Liver (tissue), 9 donors: ENCODE results near the gene BCL2. TPM values are rescaled to one million over a fixed set of nuclear protein-coding genes. Genes with fewer than 3 reads are reported as not detected.

ENCODE experiments used
- DNase-seq: peaks from one replicate; pipeline ENCODE4 v3.0.0-alpha.2; 2017; ENCODE audit warnings: low spot score
- H3K27ac ChIP-seq, 2 donors: one replicate each; pipeline ENCODE4 v1.7.0; 2013; ENCODE audit warnings: inconsistent platforms in 2 of 2, low read length in 2 of 2, control low read depth in 1 of 2, low read depth in 1 of 2, mild to moderate bottlenecking in 1 of 2
- H3K27me3 ChIP-seq, 4 donors: one replicate each; pipeline versions ENCODE4 v1.6.1 to v1.7.0; 2013; ENCODE audit warnings: low read length in 3 of 4, inconsistent platforms in 1 of 4, mild to moderate bottlenecking in 1 of 4, moderate library complexity in 1 of 4; ENCODE audit not compliant: control insufficient read depth in 4 of 4, insufficient read depth in 4 of 4
- H3K36me3 ChIP-seq, 4 donors: one replicate each; pipeline versions ENCODE4 v1.6.1 to v1.7.0; 2013; ENCODE audit warnings: low read length in 3 of 4, mild to moderate bottlenecking in 3 of 4, low read depth in 1 of 4, moderate library complexity in 1 of 4; ENCODE audit not compliant: control insufficient read depth in 4 of 4, insufficient read depth in 3 of 4
- H3K4me1 ChIP-seq, 4 donors: one replicate each; pipeline versions ENCODE4 v1.6.1 to v1.7.0; 2013; ENCODE audit warnings: low read length in 3 of 4, mild to moderate bottlenecking in 3 of 4, moderate library complexity in 1 of 4; ENCODE audit not compliant: control insufficient read depth in 4 of 4, insufficient read depth in 4 of 4
- H3K4me3 ChIP-seq, 3 donors: one replicate each; pipeline versions ENCODE4 v1.6.1 to v1.7.0; 2013; ENCODE audit warnings: low read length in 3 of 3, control low read depth in 1 of 3, low read depth in 1 of 3, mild to moderate bottlenecking in 1 of 3
- H3K9ac ChIP-seq, 2 donors: one replicate each; pipeline ENCODE4 v1.7.0; 2013; ENCODE audit warnings: low read length in 2 of 2, mild to moderate bottlenecking in 2 of 2, moderate library complexity in 2 of 2, control low read depth in 1 of 2, low read depth in 1 of 2
- H3K9me3 ChIP-seq, 4 donors: one replicate each; pipeline versions ENCODE4 v1.6.1 to v1.7.0; 2013; ENCODE audit warnings: low read length in 3 of 4; ENCODE audit not compliant: control insufficient read depth in 4 of 4
- CTCF ChIP-seq: fragments of 150-350 bp; IDR thresholded peaks from 2 replicates; pipeline ENCODE4 v1.5.1; 2017; ENCODE audit warnings: improper control_type of control experiment, low read depth, low read length; ENCODE audit not compliant: missing input control
- EGR1 ChIP-seq, 2 donors: IDR thresholded peaks; 2 replicates each; pipeline ENCODE4 v1.6.1; 2016 to 2018; ENCODE audit warnings: antibody characterized with exemption in 2 of 2, low read depth in 2 of 2
- FOXA1 ChIP-seq: IDR thresholded peaks from 2 replicates; pipeline ENCODE4 v1.6.1; 2016; ENCODE audit warnings: antibody characterized with exemption
- GABPA ChIP-seq, 2 donors: IDR thresholded peaks in 1 of 2; conservative IDR thresholded peaks in 1 of 2; 2 replicates each; pipeline ENCODE4 v1.6.1; 2016; ENCODE audit warnings: antibody characterized with exemption in 2 of 2, mild to moderate bottlenecking in 1 of 2, moderate library complexity in 1 of 2
- HNF4A ChIP-seq, 2 donors: conservative IDR thresholded peaks; 2 replicates each; pipeline ENCODE4 v1.6.1; 2016; ENCODE audit warnings: antibody characterized with exemption in 2 of 2, mild to moderate bottlenecking in 2 of 2
- HNF4G ChIP-seq: IDR thresholded peaks from 2 replicates; pipeline ENCODE4 v1.6.1; 2016; ENCODE audit warnings: antibody characterized with exemption
- JUND ChIP-seq, 2 donors: IDR thresholded peaks; 2 replicates each; pipeline ENCODE4 v1.6.1; 2016; ENCODE audit warnings: antibody characterized with exemption in 2 of 2
- MAX ChIP-seq: IDR thresholded peaks from 2 replicates; pipeline ENCODE4 v1.6.1; 2016; ENCODE audit warnings: antibody characterized with exemption
- NR2F2 ChIP-seq: IDR thresholded peaks from 2 replicates; pipeline ENCODE4 v1.6.1; 2016; ENCODE audit warnings: antibody characterized with exemption
- RAD21 ChIP-seq, 2 donors: IDR thresholded peaks; 2 replicates each; pipeline ENCODE4 v1.6.1; 2016; ENCODE audit warnings: antibody characterized with exemption in 2 of 2, mild to moderate bottlenecking in 2 of 2
- REST ChIP-seq: IDR thresholded peaks from 2 replicates; pipeline ENCODE4 v1.6.1; 2016; ENCODE audit warnings: antibody characterized with exemption, mild to moderate bottlenecking
- RXRA ChIP-seq, 2 donors: IDR thresholded peaks; 2 replicates each; pipeline ENCODE4 v1.6.1; 2017 to 2018; ENCODE audit warnings: antibody characterized with exemption in 2 of 2, mild to moderate bottlenecking in 1 of 2
- SP1 ChIP-seq: IDR thresholded peaks from 2 replicates; pipeline ENCODE4 v1.6.1; 2018; ENCODE audit warnings: antibody characterized with exemption, mild to moderate bottlenecking
- TAF1 ChIP-seq: conservative IDR thresholded peaks from 2 replicates; pipeline ENCODE4 v1.6.1; 2016; ENCODE audit warnings: antibody characterized with exemption, mild to moderate bottlenecking
- YY1 ChIP-seq: IDR thresholded peaks from 2 replicates; pipeline ENCODE4 v1.6.1; 2016; ENCODE audit warnings: antibody characterized with exemption, mild to moderate bottlenecking
- ZBTB33 ChIP-seq: IDR thresholded peaks from 2 replicates; pipeline ENCODE4 v1.6.1; 2016; ENCODE audit warnings: antibody characterized with exemption
- WGBS: extraction: QIAGEN DNeasy Blood & Tissue Kit; methylation state at CpG from one replicate; pipeline ENCODE4 v1.1.7; 2013; 5-methylcytosine and 5-hydroxymethylcytosine counted together
- polyA plus RNA-seq, 2 donors: library from polyadenylated mRNA; stranded (reverse) in 1 of 2; unstranded in 1 of 2; fragments of 200-250 nt in 1 of 2; fragments of >200 nt in 1 of 2; fragmentation: Nextera tagmentation in 1 of 2; extraction: Ambion mirVana in 1 of 2; gene quantifications; one replicate each; pipeline versions ENCODE4 v1.2.1 to v1.2.3, GENCODE V29; 2013 to 2015
- total RNA-seq, 2 donors: library from RNA; depleted of rRNA; stranded (reverse); fragments of >200 nt; gene quantifications; one replicate each; pipeline ENCODE4 v1.2.3, GENCODE V29; 2014
- TF ChIP-seq, protein P1 (sequence below): IDR thresholded peaks from 2 replicates; pipeline ENCODE4 v1.6.1; 2016; ENCODE audit warnings: antibody characterized with exemption
- donor health status: healthy.
- donor health status: healthy.
- donor health status: healthy.
- donor health status: healthy.
- donor health status: healthy.

BCL2 gene
- total and polyA plus RNA-seq, 4 donors: 0.40 to 3.9 (median 1.4) TPM

DNA sequence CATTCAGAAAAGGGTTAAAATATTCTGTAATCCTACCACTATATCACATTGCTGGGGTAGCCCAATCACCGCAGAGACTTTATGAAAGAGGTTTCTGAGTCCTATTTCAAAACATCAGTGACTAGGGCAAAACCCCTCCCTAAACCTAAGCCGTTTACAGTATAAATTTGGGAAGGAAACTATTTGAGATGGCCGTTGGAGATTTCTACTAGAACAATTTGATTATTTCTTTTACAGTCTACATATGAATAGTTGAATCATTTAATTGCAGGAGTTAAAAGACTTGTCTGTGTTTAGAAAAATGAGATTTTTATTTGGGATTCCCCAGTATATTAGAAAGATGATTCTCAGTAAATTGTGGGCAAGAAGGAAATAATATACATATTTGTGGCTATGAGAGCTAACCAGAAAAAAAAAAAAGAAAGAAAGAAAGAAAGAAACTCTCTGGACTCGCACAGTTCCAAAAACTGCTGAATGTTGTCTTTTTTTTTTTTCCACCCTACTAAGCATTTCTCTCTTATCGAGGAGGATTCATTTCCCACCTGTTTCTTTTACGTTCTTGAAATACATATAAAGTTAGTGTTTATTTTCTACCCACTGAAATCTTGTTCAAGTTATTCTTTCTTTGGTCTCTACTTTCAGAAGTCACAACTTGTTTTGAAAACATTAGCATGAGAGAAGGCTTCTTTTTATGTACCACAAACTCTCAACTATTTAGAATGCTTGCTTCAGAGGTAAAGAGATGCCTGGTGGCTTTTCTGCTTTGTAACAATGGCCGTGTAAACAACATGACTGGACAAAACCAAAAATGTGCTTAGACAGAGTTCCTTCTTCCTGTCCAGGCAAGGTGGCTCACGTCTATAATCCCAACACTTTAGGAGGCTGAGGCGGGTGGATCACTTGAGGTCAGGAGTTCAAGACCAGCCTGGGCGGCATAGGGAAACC, 65.9 kb downstream of the BCL2 start:
- 65% methylated on average over 10 of the region's 10 CpGs for WGBS
- no peaks in the 10 kb centered on the region for H3K36me3 ChIP-seq
- no peaks in the 10 kb centered on the region for H3K9me3 ChIP-seq
- no peak overlapping the region for H3K4me3 ChIP-seq
- H3K27ac ChIP-seq: no peak overlapping the region
- H3K27me3 ChIP-seq: no peaks in the 10 kb centered on the region
- no peaks in the 10 kb centered on the region for H3K4me1 ChIP-seq
- H3K9ac ChIP-seq: no peak overlapping the region
- no peak for DNase-seq
- TF ChIP-seq EGR1 (IDR thresholded peaks at IDR 0.05; ENCODE audit: low read depth in 2 of 2): no peak
- TF ChIP-seq RAD21 (IDR thresholded peaks at IDR 0.05): no peak
- no peak for TF ChIP-seq YY1
- TF ChIP-seq, protein P1, sequence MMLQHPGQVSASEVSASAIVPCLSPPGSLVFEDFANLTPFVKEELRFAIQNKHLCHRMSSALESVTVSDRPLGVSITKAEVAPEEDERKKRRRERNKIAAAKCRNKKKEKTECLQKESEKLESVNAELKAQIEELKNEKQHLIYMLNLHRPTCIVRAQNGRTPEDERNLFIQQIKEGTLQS: no peak
- TF ChIP-seq SP1: no peak
- TF ChIP-seq NR2F2: no peak
- no peak for TF ChIP-seq RXRA (IDR thresholded peaks at IDR 0.05)
- no peak for TF ChIP-seq HNF4G
- TF ChIP-seq GABPA (IDR thresholded peaks at IDR 0.05 in 1 of 2, conservative IDR thresholded peaks at IDR 0.05 in 1 of 2): no peak
- no peak for TF ChIP-seq TAF1
- no peak for TF ChIP-seq MAX

DNA sequence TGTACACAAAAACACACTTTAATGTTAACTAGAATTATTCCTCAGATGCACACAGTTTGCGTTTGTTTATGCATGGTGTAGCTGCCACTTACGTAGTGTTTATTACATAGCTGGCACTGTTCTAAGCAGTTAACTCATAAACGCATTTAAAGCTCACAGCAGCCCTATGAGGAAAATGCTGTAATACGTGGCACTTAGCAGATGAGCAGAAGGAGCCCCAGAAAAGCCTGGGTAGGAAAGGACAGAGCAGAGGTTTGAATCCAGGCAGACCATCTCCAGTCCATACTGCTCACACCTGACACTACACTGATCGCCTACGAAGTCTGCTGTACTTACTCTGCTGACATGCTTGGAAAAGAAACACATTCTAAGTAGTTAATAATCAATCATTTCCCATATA, 66.6 kb downstream of the BCL2 start:
- no peaks in the 10 kb centered on the region for H3K27me3 ChIP-seq
- H3K4me1 ChIP-seq: no peaks in the 10 kb centered on the region
- DNase-seq: no peak
- H3K9me3 ChIP-seq: no peaks in the 10 kb centered on the region
- no peaks in the 10 kb centered on the region for H3K36me3 ChIP-seq
- no peak overlapping the region for H3K27ac ChIP-seq
- no peak overlapping the region for H3K4me3 ChIP-seq
- TF ChIP-seq NR2F2: no peak
- 70% methylated on average over 6 of the region's 6 CpGs for WGBS
- no peak overlapping the region for H3K9ac ChIP-seq

DNA sequence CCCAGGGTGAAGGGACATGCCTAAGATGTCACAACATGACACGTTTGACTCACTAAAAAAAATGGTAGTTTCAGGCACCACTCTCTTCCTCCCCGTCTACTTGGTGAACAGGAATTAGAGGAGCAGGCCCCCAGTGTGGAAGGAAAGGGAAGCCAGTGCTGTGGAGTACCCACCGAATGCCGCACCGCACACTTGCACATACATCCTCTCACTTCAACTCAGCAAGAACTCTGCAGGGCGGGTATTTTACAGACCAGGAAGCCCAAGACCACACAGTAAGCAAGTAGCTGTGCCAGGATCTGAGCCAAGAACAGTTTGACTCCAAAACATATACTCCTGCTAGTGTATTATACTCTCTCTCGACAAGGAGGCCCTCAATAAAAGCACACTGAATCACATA, 69.8 kb downstream of the BCL2 start:
- Histone ChIP-seq H3K9ac (no peak overlapping the region), H3K9me3 (no peaks in the 10 kb centered on the region), H3K4me1 (no peaks in the 10 kb centered on the region), H3K4me3 (no peak overlapping the region), H3K36me3 (no peaks in the 10 kb centered on the region), H3K27ac (no peak overlapping the region), H3K27me3 (no peaks in the 10 kb centered on the region)
- TF ChIP-seq GABPA (IDR thresholded peaks at IDR 0.05 in 1 of 2, conservative IDR thresholded peaks at IDR 0.05 in 1 of 2) (no peak), ZBTB33 (no peak), RAD21 (IDR thresholded peaks at IDR 0.05) (no peak), JUND (IDR thresholded peaks at IDR 0.05) (no peak), YY1 (no peak), SP1 (no peak), HNF4A (conservative IDR thresholded peaks at IDR 0.05) (no peak), REST (no peak), HNF4G (no peak), RXRA (IDR thresholded peaks at IDR 0.05) (no peak), TAF1 (no peak), EGR1 (IDR thresholded peaks at IDR 0.05; ENCODE audit: low read depth in 2 of 2) (no peak), MAX (no peak), CTCF (no peak), FOXA1 (no peak)
- DNase-seq: no peak
- 69% methylated on average over 7 of the region's 7 CpGs for WGBS
